DOHH2 (cell line): ENCODE measurements around the gene WDTC1.

Source experiments
- EZH2phosphoT487 ChIP-seq: fragments of 200-600 bp; sonication (generic); IDR thresholded peaks from 2 replicates; pipeline ENCODE4 v1.6.1; 2017; ENCODE audit warnings: borderline replicate concordance, mild to moderate bottlenecking, antibody characterized with exemption, low read length, moderate library complexity, mixed read lengths
- TF ChIP-seq, protein P1 (sequence below): fragments of 200-600 bp; sonication (generic); IDR thresholded peaks from one replicate; pipeline ENCODE4 v1.5.1; 2014; ENCODE audit warnings: antibody characterized with exemption, mild to moderate bottlenecking, low read depth, low read length; ENCODE audit not compliant: poor library complexity, severe bottlenecking

DNA sequence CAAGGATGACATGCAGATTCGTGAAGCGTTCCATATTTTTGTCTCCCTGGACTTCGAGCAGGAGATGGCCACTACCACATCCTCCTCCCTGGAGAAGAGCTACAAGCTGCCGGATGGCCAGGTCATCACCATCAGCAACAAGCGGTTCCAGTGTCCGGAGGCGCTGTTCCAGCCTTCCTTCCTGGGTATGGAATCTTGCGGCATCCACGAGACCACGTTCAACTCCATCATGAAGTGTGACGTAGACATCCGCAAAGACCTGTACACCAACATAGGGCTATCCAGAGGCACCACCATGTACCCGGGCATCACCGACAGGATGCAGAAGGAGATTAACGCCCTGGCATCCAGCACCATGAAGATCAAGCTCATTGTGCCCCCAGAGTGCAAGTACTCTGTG, 90.9 kb downstream of the WDTC1 start:
- TF ChIP-seq, protein P1, sequence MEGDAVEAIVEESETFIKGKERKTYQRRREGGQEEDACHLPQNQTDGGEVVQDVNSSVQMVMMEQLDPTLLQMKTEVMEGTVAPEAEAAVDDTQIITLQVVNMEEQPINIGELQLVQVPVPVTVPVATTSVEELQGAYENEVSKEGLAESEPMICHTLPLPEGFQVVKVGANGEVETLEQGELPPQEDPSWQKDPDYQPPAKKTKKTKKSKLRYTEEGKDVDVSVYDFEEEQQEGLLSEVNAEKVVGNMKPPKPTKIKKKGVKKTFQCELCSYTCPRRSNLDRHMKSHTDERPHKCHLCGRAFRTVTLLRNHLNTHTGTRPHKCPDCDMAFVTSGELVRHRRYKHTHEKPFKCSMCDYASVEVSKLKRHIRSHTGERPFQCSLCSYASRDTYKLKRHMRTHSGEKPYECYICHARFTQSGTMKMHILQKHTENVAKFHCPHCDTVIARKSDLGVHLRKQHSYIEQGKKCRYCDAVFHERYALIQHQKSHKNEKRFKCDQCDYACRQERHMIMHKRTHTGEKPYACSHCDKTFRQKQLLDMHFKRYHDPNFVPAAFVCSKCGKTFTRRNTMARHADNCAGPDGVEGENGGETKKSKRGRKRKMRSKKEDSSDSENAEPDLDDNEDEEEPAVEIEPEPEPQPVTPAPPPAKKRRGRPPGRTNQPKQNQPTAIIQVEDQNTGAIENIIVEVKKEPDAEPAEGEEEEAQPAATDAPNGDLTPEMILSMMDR: no peak
- no peak for TF ChIP-seq EZH2phosphoT487
